SU-DHL-6 (cell line): Measurements from ENCODE around the gene MDC1.

Experiments
- CTCF ChIP-seq: fragments of 200-600 bp; sonication (generic); IDR thresholded peaks from one replicate; pipeline ENCODE4 v1.5.1; 2017; ENCODE audit warnings: antibody characterized with exemption, mild to moderate bottlenecking, low read length, moderate library complexity; ENCODE audit not compliant: insufficient read depth, poor library complexity, severe bottlenecking
- EZH2phosphoT487 ChIP-seq: fragments of 200-600 bp; sonication (generic), shearing (Covaris generic); conservative IDR thresholded peaks from 2 replicates; pipeline ENCODE4 v1.6.1; 2018; ENCODE audit warnings: mild to moderate bottlenecking, antibody characterized with exemption, low read length, moderate library complexity, mixed read lengths

- no peak for TF ChIP-seq CTCF
- no peak for TF ChIP-seq EZH2phosphoT487
Observed at GRCh38 chr6:30714263-30714662, 2.8 kb downstream of the MDC1 start.
